DOHH2 (cell line): Measurements from ENCODE around the gene ADAMTSL1.

ENCODE experiments used
- H3F3A ChIP-seq: fragments of 200-600 bp; sonication (generic), shearing (Covaris generic); 2 replicates; pipeline ENCODE4 v1.6.0; 2016; ENCODE audit warnings: antibody characterized with exemption, mild to moderate bottlenecking; ENCODE audit not compliant: control insufficient read depth, insufficient read depth
- H3K27ac ChIP-seq: fragments of 200-600 bp; sonication (generic); 2 replicates; pipeline ENCODE4 v1.5.1; 2014; ENCODE audit warnings: low read depth, mild to moderate bottlenecking, low read length, moderate library complexity
- H3K27me3 ChIP-seq: fragments of 200-600 bp; sonication (generic); 2 replicates; pipeline ENCODE4 v1.6.1; 2014; ENCODE audit warnings: mild to moderate bottlenecking, low read length, mixed read lengths; ENCODE audit not compliant: control insufficient read depth
- H3K36me3 ChIP-seq: fragments of 200-600 bp; sonication (generic); 2 replicates; pipeline ENCODE4 v1.6.1; 2014; ENCODE audit warnings: mild to moderate bottlenecking, low read length, moderate library complexity, mixed read lengths; ENCODE audit not compliant: control insufficient read depth
- H3K4me1 ChIP-seq: fragments of 200-600 bp; sonication (generic); 2 replicates; pipeline ENCODE4 v1.6.1; 2014; ENCODE audit warnings: mild to moderate bottlenecking, low read length, mixed read lengths; ENCODE audit not compliant: control insufficient read depth
- H3K4me2 ChIP-seq: fragments of 200-600 bp; sonication (generic); 2 replicates; pipeline ENCODE4 v1.6.0; 2014; ENCODE audit warnings: mild to moderate bottlenecking, low read length, moderate library complexity
- H3K4me3 ChIP-seq: fragments of 200-600 bp; sonication (generic); 2 replicates; pipeline ENCODE4 v1.5.1; 2014; ENCODE audit warnings: mild to moderate bottlenecking, low read length, mixed read lengths
- H3K79me2 ChIP-seq: fragments of 200-600 bp; sonication (generic); 2 replicates; pipeline ENCODE4 v1.6.1; 2014; ENCODE audit warnings: mild to moderate bottlenecking, low read length, mixed read lengths; ENCODE audit not compliant: control insufficient read depth
- H3K9me2 ChIP-seq: fragments of 200-600 bp; sonication (generic); replicated peaks from 2 replicates; pipeline ENCODE4 v1.6.1; 2014; ENCODE audit warnings: mild to moderate bottlenecking, low read length, mixed read lengths; ENCODE audit not compliant: control insufficient read depth
- H3K9me3 ChIP-seq: fragments of 200-600 bp; sonication (generic); 2 replicates; pipeline ENCODE4 v1.6.1; 2014; ENCODE audit warnings: antibody characterized with exemption, low read length, mixed read lengths; ENCODE audit not compliant: control insufficient read depth, insufficient read depth
- H4K20me1 ChIP-seq: fragments of 200-600 bp; sonication (generic); 2 replicates; pipeline ENCODE4 v1.6.0; 2014; ENCODE audit warnings: low read depth, mild to moderate bottlenecking, antibody characterized with exemption, low read length, moderate library complexity; ENCODE audit not compliant: control insufficient read depth, insufficient read depth
- EZH2phosphoT487 ChIP-seq: fragments of 200-600 bp; sonication (generic); IDR thresholded peaks from 2 replicates; pipeline ENCODE4 v1.6.1; 2017; ENCODE audit warnings: borderline replicate concordance, mild to moderate bottlenecking, antibody characterized with exemption, low read length, moderate library complexity, mixed read lengths
- TF ChIP-seq, protein P1 (sequence below): fragments of 200-600 bp; sonication (generic); IDR thresholded peaks from one replicate; pipeline ENCODE4 v1.5.1; 2014; ENCODE audit warnings: antibody characterized with exemption, mild to moderate bottlenecking, low read depth, low read length; ENCODE audit not compliant: poor library complexity, severe bottlenecking

The ADAMTSL1 gene

DNA sequence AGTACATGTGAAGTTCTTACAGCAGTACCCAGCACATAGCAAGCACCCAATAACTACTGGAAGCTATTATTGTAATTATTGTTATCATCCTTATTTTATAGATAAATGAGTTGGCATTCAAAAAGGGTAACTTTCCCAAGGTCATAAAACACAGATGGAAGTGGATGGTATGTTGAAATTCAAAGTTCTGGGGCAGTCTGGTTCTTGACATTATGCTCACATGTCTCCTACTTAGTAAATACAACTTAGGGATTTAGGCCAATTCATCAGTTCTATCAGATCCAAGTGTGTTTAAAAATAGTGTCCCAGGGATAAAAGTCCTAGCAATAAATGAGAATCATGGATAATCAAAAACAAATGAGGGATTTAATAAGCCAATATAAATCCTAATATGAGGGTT, 265.2 kb downstream of the ADAMTSL1 start:
- Histone ChIP-seq H3K9me3 (no peaks in the 10 kb centered on the region), H3K4me2 (no peak overlapping the region), H3K27ac (no peak overlapping the region)

DNA sequence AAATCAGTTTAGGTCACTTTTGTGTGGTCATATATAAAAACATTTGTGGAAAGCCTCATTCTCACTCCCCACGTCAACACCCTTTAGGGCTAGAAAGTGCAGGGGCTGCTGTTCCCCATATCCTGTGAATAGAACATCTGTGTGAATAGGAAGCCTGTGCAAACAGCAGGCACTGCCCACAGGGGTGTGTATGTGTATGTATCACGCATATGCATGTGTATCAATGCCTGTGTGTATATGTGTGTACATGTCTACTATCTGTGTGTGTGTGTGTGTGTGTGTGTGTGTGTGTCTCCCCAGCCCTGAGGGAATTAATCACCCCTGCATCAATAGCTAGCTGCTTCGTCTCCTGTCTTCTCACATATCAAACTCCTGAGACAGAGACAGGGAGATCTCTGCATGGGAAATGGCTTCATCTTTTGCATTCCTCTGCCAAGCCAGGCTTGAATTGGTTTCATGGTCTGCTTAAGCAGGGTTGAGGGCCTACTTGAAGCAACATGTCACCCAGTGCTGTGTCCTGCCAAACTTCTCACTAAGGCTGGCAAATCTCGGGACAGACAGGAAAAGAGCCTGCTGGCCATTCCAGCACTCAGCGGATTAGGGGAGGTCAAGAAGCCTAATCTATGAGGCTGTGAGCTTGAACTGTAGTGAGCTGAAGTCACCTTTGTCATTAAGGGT, 265.8 kb downstream of the ADAMTSL1 start:
- Histone ChIP-seq H3K79me2 (no peaks in the 10 kb centered on the region), H3K9me3 (no peaks in the 10 kb centered on the region), H3K27me3 (no peaks in the 10 kb centered on the region), H3K27ac (no peak overlapping the region), H3K4me1 (no peaks in the 10 kb centered on the region), H3K4me3 (no peak overlapping the region), H3K4me2 (no peak overlapping the region), H3K36me3 (no peaks in the 10 kb centered on the region), H3F3A (no peaks in the 10 kb centered on the region), H3K9me2 (no peaks in the 10 kb centered on the region), H4K20me1 (no peaks in the 10 kb centered on the region)
- TF ChIP-seq, protein P1, sequence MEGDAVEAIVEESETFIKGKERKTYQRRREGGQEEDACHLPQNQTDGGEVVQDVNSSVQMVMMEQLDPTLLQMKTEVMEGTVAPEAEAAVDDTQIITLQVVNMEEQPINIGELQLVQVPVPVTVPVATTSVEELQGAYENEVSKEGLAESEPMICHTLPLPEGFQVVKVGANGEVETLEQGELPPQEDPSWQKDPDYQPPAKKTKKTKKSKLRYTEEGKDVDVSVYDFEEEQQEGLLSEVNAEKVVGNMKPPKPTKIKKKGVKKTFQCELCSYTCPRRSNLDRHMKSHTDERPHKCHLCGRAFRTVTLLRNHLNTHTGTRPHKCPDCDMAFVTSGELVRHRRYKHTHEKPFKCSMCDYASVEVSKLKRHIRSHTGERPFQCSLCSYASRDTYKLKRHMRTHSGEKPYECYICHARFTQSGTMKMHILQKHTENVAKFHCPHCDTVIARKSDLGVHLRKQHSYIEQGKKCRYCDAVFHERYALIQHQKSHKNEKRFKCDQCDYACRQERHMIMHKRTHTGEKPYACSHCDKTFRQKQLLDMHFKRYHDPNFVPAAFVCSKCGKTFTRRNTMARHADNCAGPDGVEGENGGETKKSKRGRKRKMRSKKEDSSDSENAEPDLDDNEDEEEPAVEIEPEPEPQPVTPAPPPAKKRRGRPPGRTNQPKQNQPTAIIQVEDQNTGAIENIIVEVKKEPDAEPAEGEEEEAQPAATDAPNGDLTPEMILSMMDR, result no peak
- TF ChIP-seq EZH2phosphoT487, result no peak

More for the DNA sequence above, 265.2 kb downstream of the ADAMTSL1 start:
- Histone ChIP-seq H3K27me3 (no peaks in the 10 kb centered on the region), H3K36me3 (no peaks in the 10 kb centered on the region), H3K4me3 (no peak overlapping the region), H3K4me1 (no peaks in the 10 kb centered on the region), H3F3A (no peaks in the 10 kb centered on the region), H3K79me2 (no peaks in the 10 kb centered on the region), H3K9me2 (no peaks in the 10 kb centered on the region), H4K20me1 (no peaks in the 10 kb centered on the region)
- no peak for TF ChIP-seq EZH2phosphoT487

DNA sequence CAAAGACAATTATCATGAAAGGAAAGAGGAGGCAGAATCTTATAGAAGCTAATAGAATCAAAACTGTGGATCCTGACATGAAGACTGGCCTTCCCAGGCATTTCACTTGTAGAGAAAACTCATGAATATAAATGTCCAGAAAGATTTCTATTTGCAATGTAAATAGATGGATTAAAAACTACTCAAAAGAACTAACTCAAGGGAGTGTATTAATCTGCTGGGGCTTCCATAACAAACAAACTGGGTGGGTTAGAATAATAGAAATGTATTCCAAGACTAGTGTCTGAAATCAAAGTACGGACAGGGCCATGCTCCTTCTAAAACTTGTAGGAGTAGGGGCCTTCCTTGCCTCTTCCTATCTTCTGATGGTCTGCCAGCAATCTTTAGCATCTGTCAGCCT, 267.4 kb downstream of the ADAMTSL1 start:
- no peak for TF ChIP-seq EZH2phosphoT487
- TF ChIP-seq, protein P1, result no peak
- Histone ChIP-seq H3K27ac (no peak overlapping the region), H4K20me1 (no peaks in the 10 kb centered on the region), H3K9me3 (no peaks in the 10 kb centered on the region), H3K27me3 (no peaks in the 10 kb centered on the region), H3K79me2 (no peaks in the 10 kb centered on the region), H3K36me3 (no peaks in the 10 kb centered on the region), H3K4me3 (no peak overlapping the region), H3K9me2 (no peaks in the 10 kb centered on the region), H3K4me2 (no peak overlapping the region), H3F3A (no peaks in the 10 kb centered on the region), H3K4me1 (no peaks in the 10 kb centered on the region)

DNA sequence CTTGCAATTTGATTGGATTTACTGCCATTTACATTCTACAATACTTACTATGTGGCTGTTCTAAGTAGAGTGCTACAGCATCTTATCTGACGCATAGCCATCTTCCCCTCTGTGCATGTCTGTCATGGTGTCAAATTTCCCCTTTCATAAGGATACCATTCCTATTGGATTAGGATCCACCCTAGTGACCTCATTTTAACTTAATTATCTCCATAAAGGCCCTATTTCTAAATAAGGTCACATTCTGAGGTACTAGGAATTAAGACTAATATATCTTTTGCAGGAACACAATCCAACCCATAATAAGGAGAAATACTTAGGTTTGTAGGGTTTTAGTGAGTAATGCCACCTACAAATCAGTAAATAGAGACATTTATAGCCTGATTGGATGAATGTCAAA, 268.0 kb downstream of the ADAMTSL1 start:
- Histone ChIP-seq H3K4me1 (no peaks in the 10 kb centered on the region), H3K4me3 (no peak overlapping the region), H3K9me3 (no peaks in the 10 kb centered on the region), H3K27ac (no peak overlapping the region), H3K9me2 (no peaks in the 10 kb centered on the region), H4K20me1 (no peaks in the 10 kb centered on the region), H3K79me2 (no peaks in the 10 kb centered on the region), H3K27me3 (no peaks in the 10 kb centered on the region), H3K4me2 (no peak overlapping the region), H3F3A (no peaks in the 10 kb centered on the region), H3K36me3 (no peaks in the 10 kb centered on the region)
- no peak for TF ChIP-seq EZH2phosphoT487
- TF ChIP-seq, protein P1, result no peak
